Fibroblast of lung (primary cell): ENCODE results near the gene SPATA2.

Source experiments
- EZH2 ChIP-seq: IDR thresholded peaks from 2 replicates; pipeline ENCODE4 v1.5.1; 2012; ENCODE audit warnings: low read length, control low read depth, mild to moderate bottlenecking; ENCODE audit errors: missing control alignments
- TF ChIP-seq, protein P1 (sequence below), 2 donors: IDR thresholded peaks in 1 of 2; conservative IDR thresholded peaks in 1 of 2; 1 replicate in 1 of 2; 2 replicates in 1 of 2; pipeline ENCODE4 v1.5.1; 2011 to 2012; ENCODE audit warnings: low read length in 2 of 2, control low read depth in 1 of 2, inconsistent platforms in 1 of 2, low read depth in 1 of 2, mild to moderate bottlenecking in 1 of 2

GRCh38 chr20:49925901-49926454 lies 10.6 kb upstream of the SPATA2 start:
- TF ChIP-seq, protein P1, sequence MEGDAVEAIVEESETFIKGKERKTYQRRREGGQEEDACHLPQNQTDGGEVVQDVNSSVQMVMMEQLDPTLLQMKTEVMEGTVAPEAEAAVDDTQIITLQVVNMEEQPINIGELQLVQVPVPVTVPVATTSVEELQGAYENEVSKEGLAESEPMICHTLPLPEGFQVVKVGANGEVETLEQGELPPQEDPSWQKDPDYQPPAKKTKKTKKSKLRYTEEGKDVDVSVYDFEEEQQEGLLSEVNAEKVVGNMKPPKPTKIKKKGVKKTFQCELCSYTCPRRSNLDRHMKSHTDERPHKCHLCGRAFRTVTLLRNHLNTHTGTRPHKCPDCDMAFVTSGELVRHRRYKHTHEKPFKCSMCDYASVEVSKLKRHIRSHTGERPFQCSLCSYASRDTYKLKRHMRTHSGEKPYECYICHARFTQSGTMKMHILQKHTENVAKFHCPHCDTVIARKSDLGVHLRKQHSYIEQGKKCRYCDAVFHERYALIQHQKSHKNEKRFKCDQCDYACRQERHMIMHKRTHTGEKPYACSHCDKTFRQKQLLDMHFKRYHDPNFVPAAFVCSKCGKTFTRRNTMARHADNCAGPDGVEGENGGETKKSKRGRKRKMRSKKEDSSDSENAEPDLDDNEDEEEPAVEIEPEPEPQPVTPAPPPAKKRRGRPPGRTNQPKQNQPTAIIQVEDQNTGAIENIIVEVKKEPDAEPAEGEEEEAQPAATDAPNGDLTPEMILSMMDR (conservative IDR thresholded peaks at IDR 0.05 in 1 of 2, IDR thresholded peaks at IDR 0.05 in 1 of 2; ENCODE audit: low read depth in 1 of 2, low read length in 2 of 2) = no peak
- TF ChIP-seq EZH2 = no peak
